Esophagus squamous epithelium (tissue), 4 donors: ENCODE data around the gene CDKN2B-AS1.

Experiments used
- POLR2A ChIP-seq, 4 donors: fragments of 450-650 bp; IDR thresholded peaks; one replicate each; pipeline ENCODE4 v1.6.1; 2017; ENCODE audit warnings: antibody characterized with exemption in 4 of 4, mild to moderate bottlenecking in 4 of 4, moderate library complexity in 3 of 4
- TF ChIP-seq, protein P1 (sequence below), 6 experiments: fragments of 450-650 bp in 4 of 6; fragments of 200-600 bp in 2 of 6; sonication (generic) in 2 of 6; IDR thresholded peaks; one replicate each; pipeline ENCODE4 v1.5.1; 2016 to 2019; ENCODE audit warnings: antibody characterized with exemption in 6 of 6, mild to moderate bottlenecking in 4 of 6, moderate library complexity in 4 of 6

- TF ChIP-seq, protein P1, sequence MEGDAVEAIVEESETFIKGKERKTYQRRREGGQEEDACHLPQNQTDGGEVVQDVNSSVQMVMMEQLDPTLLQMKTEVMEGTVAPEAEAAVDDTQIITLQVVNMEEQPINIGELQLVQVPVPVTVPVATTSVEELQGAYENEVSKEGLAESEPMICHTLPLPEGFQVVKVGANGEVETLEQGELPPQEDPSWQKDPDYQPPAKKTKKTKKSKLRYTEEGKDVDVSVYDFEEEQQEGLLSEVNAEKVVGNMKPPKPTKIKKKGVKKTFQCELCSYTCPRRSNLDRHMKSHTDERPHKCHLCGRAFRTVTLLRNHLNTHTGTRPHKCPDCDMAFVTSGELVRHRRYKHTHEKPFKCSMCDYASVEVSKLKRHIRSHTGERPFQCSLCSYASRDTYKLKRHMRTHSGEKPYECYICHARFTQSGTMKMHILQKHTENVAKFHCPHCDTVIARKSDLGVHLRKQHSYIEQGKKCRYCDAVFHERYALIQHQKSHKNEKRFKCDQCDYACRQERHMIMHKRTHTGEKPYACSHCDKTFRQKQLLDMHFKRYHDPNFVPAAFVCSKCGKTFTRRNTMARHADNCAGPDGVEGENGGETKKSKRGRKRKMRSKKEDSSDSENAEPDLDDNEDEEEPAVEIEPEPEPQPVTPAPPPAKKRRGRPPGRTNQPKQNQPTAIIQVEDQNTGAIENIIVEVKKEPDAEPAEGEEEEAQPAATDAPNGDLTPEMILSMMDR (IDR thresholded peaks at IDR 0.05), result no peak
- no peak for TF ChIP-seq POLR2A (IDR thresholded peaks at IDR 0.05)
Observed at GRCh38 chr9:22064957-22065356, 70.4 kb downstream of the CDKN2B-AS1 start.
